ENCODE data around the gene GPR35. TPM values are rescaled to one million over a fixed set of nuclear protein-coding genes. Genes with fewer than 3 reads are reported as not detected.
A peak's percentile ranks its signal among the peaks of the same experiment; 100 is the strongest.

Gene GPR35
- total RNA-seq, 4 donors from 2014 or later = 1.8 to 4.0 (median 2.2) TPM

DNA sequence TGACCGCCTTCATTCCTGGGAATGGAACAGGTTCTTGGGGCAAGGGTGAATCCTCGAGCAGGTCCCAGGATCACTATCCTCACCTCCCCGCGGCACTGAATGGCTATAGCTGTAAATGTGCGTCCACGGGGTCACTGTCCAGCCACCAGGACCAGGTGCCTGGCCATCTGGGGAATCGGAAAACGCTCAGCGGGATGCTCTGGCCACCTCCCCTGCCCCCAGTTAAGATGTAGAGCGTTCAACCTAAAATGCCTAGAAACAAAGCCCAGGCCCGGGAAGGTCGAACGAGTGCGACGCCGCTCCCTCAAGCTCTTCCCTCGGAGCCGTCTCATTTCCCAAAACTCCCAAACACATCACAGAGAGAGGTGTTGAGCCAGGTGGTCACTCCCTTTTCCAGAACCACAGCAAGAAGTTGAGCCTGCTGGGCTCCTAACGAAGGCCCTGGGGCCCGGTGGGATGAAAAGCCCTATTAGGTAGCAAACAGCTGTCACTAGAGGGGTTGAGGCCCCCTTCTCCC is 39.5 kb upstream of the GPR35 start:
- peaks cover 7 to 17% (median 17%) of the 10 kb centered on the region in 4 donors for H3K36me3 ChIP-seq
- peaks cover 37 to 59% (median 45%) of the 10 kb centered on the region in 4 donors for H3K4me1 ChIP-seq
- TF ChIP-seq EP300 (IDR thresholded peaks at IDR 0.05) (no peak), POLR2AphosphoS5 (IDR thresholded peaks at IDR 0.05) (no peak), POLR2A (IDR thresholded peaks at IDR 0.05; ENCODE audit: low read depth) (peak; percentile 45)
- TF ChIP-seq, protein P1, sequence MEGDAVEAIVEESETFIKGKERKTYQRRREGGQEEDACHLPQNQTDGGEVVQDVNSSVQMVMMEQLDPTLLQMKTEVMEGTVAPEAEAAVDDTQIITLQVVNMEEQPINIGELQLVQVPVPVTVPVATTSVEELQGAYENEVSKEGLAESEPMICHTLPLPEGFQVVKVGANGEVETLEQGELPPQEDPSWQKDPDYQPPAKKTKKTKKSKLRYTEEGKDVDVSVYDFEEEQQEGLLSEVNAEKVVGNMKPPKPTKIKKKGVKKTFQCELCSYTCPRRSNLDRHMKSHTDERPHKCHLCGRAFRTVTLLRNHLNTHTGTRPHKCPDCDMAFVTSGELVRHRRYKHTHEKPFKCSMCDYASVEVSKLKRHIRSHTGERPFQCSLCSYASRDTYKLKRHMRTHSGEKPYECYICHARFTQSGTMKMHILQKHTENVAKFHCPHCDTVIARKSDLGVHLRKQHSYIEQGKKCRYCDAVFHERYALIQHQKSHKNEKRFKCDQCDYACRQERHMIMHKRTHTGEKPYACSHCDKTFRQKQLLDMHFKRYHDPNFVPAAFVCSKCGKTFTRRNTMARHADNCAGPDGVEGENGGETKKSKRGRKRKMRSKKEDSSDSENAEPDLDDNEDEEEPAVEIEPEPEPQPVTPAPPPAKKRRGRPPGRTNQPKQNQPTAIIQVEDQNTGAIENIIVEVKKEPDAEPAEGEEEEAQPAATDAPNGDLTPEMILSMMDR (IDR thresholded peaks at IDR 0.05) = no peak
- peak overlapping the region; percentile 91 to 94 (median 93) for H3K27ac ChIP-seq (replicated peaks in 1 of 4)
- intact Hi-C loops (cut with DNase I) = no loop called here
- no peaks in the 10 kb centered on the region for H3K27me3 ChIP-seq
- peak overlapping the region; percentile 80 to 91 (median 86) for H3K4me3 ChIP-seq
- no peak for DNase-seq (ENCODE audit: extremely low spot score)
- 5% methylated on average over 16 of the region's 20 CpGs for WGBS
- peaks cover 0 to 3% (median 0%) of the 10 kb centered on the region in 4 donors for H3K9me3 ChIP-seq

DNA sequence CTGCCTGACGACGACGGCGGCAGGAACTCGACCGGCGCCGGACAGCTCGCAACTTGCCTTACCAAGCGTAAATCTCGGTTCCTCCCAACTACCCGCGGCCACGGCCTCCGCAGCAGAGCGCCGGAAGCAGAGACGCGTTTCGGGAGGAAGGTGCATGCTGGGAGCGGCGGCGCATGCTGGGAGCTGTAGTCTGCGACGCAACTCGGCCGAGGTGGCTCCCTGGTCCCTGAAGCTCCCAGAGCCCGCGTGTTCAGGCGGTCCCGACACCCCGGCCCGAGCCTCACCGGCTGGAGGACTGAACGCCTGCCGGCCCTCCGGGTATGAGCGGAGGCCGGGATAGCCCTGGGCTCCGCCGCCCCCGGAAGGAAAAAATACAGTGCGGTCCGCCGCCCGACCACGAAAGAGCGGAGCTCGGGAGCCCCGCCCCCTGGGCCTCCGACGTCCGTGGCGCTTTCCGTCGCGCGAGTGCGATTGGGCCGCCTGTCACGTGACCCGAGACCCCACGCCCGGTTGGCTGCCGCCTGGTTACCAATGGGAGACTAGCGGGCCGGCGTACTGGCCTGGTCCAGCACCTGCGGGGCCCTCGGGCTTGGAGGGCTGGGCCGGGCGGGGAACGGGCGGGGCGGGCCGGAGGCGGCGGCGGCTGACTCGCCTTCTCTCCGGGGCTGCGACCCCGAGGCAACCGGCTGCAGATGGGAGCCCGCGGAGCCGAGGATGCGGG is 38.9 kb upstream of the GPR35 start, which contains the start of gene CAPN10:
CAPN10 (plus strand) TSS at position 537 of the 721 bp plus-strand sequence; CDS start at position 715, 178 bp downstream.
- WGBS = 0% methylated on average over 23 of the region's 88 CpGs
- peaks cover 37 to 58% (median 45%) of the 10 kb centered on the region in 4 donors for H3K4me1 ChIP-seq
- intact Hi-C loops (cut with DNase I) = no loop called here

DNA sequence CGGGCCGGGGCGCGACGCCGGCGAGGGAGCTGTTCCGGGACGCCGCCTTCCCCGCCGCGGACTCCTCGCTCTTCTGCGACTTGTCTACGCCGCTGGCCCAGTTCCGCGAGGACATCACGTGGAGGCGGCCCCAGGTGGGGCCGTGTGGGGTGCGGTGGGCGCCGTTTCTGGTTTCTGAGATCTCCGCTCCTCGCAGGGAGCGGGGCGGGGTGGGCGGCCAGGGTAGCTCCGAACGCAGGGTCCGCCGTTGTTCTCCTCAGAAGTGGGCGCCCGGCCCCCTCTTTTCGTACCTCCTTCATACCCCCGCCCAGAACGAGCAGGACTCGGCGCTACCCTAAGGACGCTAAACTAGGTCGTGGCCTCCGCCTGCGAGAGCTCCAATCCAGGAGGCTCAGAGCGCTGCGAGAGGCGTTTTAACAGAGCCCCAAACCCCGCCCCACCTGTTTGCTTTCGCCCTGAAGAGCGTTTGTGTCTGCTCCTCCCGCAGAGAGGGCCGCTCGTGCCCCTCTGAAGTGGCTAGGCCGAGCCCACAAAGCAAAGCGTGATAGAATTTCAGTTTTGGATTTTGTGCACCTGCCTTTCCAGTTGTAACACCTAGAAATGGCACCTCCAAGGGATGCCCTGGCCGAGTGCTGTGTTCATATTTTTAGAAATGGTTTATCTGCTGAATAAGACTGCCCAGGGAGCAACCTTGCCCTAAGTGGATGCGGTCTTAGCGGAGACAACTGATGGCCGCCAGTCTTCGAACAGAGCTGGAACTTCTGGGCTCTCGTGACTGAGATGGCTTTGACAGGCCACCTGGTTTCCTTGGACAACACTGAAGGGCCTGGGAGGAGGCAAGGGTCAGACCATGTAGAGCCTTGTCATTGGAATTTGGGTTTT is 38.1 kb upstream of the GPR35 start:
- TF ChIP-seq, protein P1 (IDR thresholded peaks at IDR 0.05) = no peak
- no peak for TF ChIP-seq POLR2AphosphoS5 (IDR thresholded peaks at IDR 0.05)
- no peak for TF ChIP-seq EP300 (IDR thresholded peaks at IDR 0.05)
- no peak for TF ChIP-seq POLR2A (IDR thresholded peaks at IDR 0.05; ENCODE audit: low read depth)
- no peak for DNase-seq (ENCODE audit: extremely low spot score)
- Histone ChIP-seq H3K4me3 (peak overlapping the region; percentile 80 to 91 (median 86)), H3K27me3 (no peaks in the 10 kb centered on the region), H3K36me3 (peaks cover 9 to 31% (median 31%) of the 10 kb centered on the region in 4 donors), H3K4me1 (peaks cover 37 to 58% (median 45%) of the 10 kb centered on the region in 4 donors), H3K27ac (replicated peaks in 1 of 4) (peak overlapping the region; percentile 91 to 94 (median 93)), H3K9me3 (no peaks in the 10 kb centered on the region)
- 20% methylated on average over 14 of the region's 62 CpGs for WGBS
- intact Hi-C loops (cut with DNase I) = no loop called here

More for the DNA sequence above, 38.9 kb upstream of the GPR35 start, which contains the start of gene CAPN10:
- Histone ChIP-seq H3K4me3 (peak within 1 kb of the TSS; percentile 80 to 91 (median 86)), H3K27ac (replicated peaks in 1 of 4) (peak within 1 kb of the TSS; percentile 91 to 94 (median 93)), H3K9me3 (peaks cover 0 to 1% (median 0%) of the 10 kb centered on the region in 4 donors), H3K27me3 (no peaks in the 10 kb centered on the region), H3K36me3 (peaks cover 9 to 23% (median 23%) of the 10 kb centered on the region in 4 donors)
- DNase-seq (ENCODE audit: extremely low spot score) = peak; percentile 100
- no peak for TF ChIP-seq POLR2A (IDR thresholded peaks at IDR 0.05; ENCODE audit: low read depth)
- TF ChIP-seq, protein P1 (IDR thresholded peaks at IDR 0.05) = no peak
- TF ChIP-seq POLR2AphosphoS5 (IDR thresholded peaks at IDR 0.05) = peak; percentile 82 to 88

DNA sequence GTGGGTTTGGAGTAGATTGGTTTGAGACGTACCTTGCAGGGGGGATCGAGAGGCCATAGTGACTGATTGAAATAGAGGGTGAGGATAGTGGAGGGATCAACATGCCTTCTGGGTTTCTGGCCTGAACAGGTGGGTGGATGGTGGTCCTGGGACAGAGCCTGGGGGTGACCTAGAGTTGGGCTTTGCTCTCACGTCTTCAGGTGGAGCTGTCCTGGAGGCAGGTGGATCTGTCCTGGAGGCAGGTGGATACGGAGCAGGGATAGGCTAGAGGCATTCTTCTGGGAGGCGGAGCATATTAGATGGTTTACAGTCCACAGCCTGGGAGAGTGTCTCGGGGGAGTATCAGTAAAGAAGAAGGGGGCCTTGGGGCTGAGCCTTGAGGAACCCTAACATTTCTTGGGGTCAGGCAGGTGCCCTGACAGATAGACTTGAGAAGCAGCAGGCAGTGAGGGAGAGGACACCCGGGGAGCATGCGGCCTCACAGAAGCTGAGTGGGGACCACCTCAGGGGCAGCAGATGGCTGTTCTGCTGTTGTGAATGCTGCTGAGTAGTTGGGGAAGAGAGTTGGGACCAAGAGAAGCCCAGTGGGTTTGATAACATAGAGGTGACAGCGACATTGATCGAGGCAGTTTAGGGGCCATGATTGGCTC is 37.1 kb upstream of the GPR35 start:
- Histone ChIP-seq H3K27me3 (no peaks in the 10 kb centered on the region), H3K9me3 (no peaks in the 10 kb centered on the region), H3K4me1 (peaks cover 37 to 56% (median 47%) of the 10 kb centered on the region in 4 donors), H3K36me3 (peaks cover 9 to 41% (median 39%) of the 10 kb centered on the region in 4 donors), H3K4me3 (peak overlapping the region in 3 of 4 donors; percentile 80 to 91 (median 86)), H3K27ac (replicated peaks in 1 of 4) (no peak overlapping the region)
- no peak for DNase-seq (ENCODE audit: extremely low spot score)
- TF ChIP-seq POLR2A (IDR thresholded peaks at IDR 0.05; ENCODE audit: low read depth) (no peak), EP300 (IDR thresholded peaks at IDR 0.05) (no peak), POLR2AphosphoS5 (IDR thresholded peaks at IDR 0.05) (no peak)
- TF ChIP-seq, protein P1 (IDR thresholded peaks at IDR 0.05) = no peak
- intact Hi-C loops (cut with DNase I) = no loop called here
- WGBS = 83% methylated on average over 10 of the region's 10 CpGs
